Measurements from ENCODE around the gene OLIG2.

Gene OLIG2

DNA sequence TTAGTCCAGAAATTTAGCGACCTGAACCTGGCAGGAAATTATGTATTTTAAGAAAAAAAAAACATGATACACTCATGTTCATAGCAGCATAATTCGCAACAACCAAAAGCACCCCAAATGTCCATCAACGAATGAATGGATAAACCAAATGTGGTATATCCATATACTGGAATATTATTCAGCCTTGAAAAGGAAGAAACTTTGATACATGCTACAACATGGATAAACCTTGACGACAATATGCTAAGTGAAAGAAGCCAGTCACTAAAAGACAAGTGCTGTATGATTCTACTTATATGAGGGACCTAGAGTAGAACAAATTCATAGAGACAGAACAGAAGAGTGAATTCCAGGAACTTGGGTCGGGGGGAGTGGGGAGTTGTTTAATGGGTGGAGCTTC lies 43.5 kb downstream of the OLIG2 start:
- no peak for DNase-seq

- no peak for DNase-seq
Observed at GRCh38 chr21:33069645-33069993, 43.9 kb downstream of the OLIG2 start.

DNA sequence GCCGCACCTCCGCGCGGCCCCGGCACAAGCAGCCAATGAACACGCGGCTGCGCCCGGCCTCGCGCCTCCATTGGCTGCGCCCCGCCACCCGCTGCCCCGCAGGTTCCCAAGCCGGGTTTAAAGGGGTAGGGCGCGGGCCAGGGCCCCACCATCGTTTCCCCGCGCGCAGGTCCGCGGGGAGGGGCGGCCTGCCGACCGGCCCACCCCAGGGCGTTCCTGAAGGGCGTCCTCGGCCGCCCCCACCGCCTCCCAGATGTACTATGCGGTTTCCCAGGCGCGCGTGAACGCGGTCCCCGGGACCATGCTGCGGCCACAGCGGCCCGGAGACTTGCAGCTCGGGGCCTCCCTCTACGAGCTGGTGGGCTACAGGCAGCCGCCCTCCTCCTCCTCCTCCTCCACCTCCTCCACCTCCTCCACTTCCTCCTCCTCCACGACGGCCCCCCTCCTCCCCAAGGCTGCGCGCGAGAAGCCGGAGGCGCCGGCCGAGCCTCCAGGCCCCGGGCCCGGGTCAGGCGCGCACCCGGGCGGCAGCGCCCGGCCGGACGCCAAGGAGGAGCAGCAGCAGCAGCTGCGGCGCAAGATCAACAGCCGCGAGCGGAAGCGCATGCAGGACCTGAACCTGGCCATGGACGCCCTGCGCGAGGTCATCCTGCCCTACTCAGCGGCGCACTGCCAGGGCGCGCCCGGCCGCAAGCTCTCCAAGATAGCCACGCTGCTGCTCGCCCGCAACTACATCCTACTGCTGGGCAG lies 44.4 kb downstream of the OLIG2 start, which contains the start of gene OLIG1:
TSS of gene OLIG1 (plus strand) at position 148 of the 750 bp plus-strand sequence. CDS start at position 254, 106 bp downstream.
- peak in 1 of 2 donors; percentile 50 for DNase-seq

DNA sequence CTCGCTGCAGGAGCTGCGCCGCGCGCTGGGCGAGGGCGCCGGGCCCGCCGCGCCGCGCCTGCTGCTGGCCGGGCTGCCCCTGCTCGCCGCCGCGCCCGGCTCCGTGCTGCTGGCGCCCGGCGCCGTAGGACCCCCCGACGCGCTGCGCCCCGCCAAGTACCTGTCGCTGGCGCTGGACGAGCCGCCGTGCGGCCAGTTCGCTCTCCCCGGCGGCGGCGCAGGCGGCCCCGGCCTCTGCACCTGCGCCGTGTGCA lies 44.9 kb downstream of the OLIG2 start:
- DNase-seq, result no peak

DNA sequence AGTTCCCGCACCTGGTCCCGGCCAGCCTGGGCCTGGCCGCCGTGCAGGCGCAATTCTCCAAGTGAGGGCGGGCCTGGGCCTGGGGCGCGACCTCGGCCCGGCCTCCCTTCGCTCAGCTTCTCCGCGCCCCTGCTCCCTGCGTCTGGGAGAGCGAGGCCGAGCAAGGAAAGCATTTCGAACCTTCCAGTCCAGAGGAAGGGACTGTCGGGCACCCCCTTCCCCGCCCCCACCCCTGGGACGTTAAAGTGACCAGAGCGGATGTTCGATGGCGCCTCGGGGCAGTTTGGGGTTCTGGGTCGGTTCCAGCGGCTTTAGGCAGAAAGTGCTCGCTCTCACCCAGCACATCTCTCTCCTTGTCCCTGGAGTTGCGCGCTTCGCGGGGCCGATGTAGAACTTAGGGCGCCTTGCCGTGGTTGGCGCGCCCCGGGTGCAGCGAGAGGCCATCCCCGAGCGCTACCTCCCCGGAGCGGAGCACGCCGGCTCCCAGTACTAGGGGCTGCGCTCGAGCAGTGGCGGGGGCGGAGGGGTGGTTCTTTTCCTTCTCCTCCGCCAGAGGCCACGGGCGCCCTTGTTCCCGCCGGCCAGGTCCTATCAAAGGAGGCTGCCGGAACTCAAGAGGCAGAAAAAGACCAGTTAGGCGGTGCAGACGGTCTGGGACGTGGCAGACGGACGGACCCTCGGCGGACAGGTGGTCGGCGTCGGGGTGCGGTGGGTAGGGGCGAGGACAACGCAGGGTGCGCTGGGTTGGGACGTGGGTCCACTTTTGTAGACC lies 45.4 kb downstream of the OLIG2 start:
- no peak for DNase-seq

- no peak for DNase-seq
Observed at GRCh38 chr21:33071770-33072306, 46.1 kb downstream of the OLIG2 start.

GRCh38 chr21:33073636-33074035 lies 47.9 kb downstream of the OLIG2 start:
- no peak for DNase-seq

DNA sequence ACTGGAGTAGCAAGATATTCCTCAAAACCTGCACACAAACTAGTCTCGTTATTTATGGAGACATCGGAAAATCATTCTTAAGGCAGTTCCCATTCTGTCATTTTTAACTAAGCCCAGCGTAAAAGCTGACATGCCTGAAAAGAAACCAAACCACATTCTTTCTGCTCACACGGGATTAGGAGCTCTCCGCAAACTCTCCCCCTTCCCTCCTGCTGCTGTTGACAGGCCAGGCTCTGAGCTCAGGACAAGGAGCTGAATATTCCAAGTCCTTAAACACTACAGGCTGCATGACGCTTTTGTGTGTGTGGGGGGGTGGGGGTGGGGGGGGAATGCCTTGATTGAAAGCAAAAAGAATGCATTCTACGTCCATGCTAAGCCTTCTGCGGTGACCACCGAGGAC lies 49.4 kb downstream of the OLIG2 start:
- DNase-seq, result no peak

- no peak for DNase-seq
Observed at GRCh38 chr21:33075596-33076195, 50.0 kb downstream of the OLIG2 start.

GRCh38 chr21:33076600-33077329 lies 51.0 kb downstream of the OLIG2 start:
- no peak for DNase-seq
